H1 (cell line): ENCODE data around the gene SATB2. TPM values are rescaled to one million over a fixed set of nuclear protein-coding genes. Genes with fewer than 3 reads are reported as not detected.

Source experiments
- KDM1A ChIP-seq: fragments of 200-600, 300-600 bp; sonication (generic); IDR thresholded peaks from 2 replicates; pipeline ENCODE4 v1.7.1; 2016; ENCODE audit warnings: mild to moderate bottlenecking, low read length, borderline replicate concordance
- KDM5A ChIP-seq: fragments of 200-600 bp; IDR thresholded peaks from 2 replicates; pipeline ENCODE4 v1.7.1; 2012; ENCODE audit warnings: mild to moderate bottlenecking, low read length, inconsistent platforms, mixed read lengths
- POLR2AphosphoS5 ChIP-seq: IDR thresholded peaks from 2 replicates; pipeline ENCODE4 v1.6.1; 2011; ENCODE audit warnings: low read depth, low read length
- polyA plus RNA-seq, 7 experiments: library from polyadenylated mRNA; depleted of rRNA in 3 of 7; stranded (reverse) in 5 of 7; unstranded in 2 of 7; fragments of >200 nt in 5 of 7; fragments of 200-250 nt in 2 of 7; gene quantifications; 1 replicate in 5 of 7; 2 replicates in 1 of 7; 4 replicates in 1 of 7; pipeline versions ENCODE4 v1.2.1 to v1.2.3, GENCODE V29; 2011 to 2013; ENCODE audit warnings: missing spikeins in 2 of 7, mixed read lengths in 2 of 7
- total RNA-seq: library from RNA; stranded (reverse); fragmentation: NEBNext Ultra II Directional; extraction: Animal tissue kit (Norgen Biotek cat#: 25700); gene quantifications from 2 replicates; pipeline ENCODE4 v1.2.1, GENCODE V29; 2021
- TF ChIP-seq, protein P1 (sequence below): fragments of 300-600 bp; sonication (generic); IDR thresholded peaks from 2 replicates; pipeline ENCODE4 v1.7.1; 2012; ENCODE audit warnings: low read length, moderate library complexity, mild to moderate bottlenecking, inconsistent platforms; ENCODE audit not compliant: insufficient replicate concordance

The SATB2 gene
- total and polyA plus RNA-seq, 2 of the 8 experiments (the other 6 are each of a cell fraction or from before 2014, with no cell fraction given), result 1.3 to 5.7 TPM

GRCh38 chr2:199455210-199455544, 2.6 kb downstream of the SATB2 start (continued):
- TF ChIP-seq, protein P1, sequence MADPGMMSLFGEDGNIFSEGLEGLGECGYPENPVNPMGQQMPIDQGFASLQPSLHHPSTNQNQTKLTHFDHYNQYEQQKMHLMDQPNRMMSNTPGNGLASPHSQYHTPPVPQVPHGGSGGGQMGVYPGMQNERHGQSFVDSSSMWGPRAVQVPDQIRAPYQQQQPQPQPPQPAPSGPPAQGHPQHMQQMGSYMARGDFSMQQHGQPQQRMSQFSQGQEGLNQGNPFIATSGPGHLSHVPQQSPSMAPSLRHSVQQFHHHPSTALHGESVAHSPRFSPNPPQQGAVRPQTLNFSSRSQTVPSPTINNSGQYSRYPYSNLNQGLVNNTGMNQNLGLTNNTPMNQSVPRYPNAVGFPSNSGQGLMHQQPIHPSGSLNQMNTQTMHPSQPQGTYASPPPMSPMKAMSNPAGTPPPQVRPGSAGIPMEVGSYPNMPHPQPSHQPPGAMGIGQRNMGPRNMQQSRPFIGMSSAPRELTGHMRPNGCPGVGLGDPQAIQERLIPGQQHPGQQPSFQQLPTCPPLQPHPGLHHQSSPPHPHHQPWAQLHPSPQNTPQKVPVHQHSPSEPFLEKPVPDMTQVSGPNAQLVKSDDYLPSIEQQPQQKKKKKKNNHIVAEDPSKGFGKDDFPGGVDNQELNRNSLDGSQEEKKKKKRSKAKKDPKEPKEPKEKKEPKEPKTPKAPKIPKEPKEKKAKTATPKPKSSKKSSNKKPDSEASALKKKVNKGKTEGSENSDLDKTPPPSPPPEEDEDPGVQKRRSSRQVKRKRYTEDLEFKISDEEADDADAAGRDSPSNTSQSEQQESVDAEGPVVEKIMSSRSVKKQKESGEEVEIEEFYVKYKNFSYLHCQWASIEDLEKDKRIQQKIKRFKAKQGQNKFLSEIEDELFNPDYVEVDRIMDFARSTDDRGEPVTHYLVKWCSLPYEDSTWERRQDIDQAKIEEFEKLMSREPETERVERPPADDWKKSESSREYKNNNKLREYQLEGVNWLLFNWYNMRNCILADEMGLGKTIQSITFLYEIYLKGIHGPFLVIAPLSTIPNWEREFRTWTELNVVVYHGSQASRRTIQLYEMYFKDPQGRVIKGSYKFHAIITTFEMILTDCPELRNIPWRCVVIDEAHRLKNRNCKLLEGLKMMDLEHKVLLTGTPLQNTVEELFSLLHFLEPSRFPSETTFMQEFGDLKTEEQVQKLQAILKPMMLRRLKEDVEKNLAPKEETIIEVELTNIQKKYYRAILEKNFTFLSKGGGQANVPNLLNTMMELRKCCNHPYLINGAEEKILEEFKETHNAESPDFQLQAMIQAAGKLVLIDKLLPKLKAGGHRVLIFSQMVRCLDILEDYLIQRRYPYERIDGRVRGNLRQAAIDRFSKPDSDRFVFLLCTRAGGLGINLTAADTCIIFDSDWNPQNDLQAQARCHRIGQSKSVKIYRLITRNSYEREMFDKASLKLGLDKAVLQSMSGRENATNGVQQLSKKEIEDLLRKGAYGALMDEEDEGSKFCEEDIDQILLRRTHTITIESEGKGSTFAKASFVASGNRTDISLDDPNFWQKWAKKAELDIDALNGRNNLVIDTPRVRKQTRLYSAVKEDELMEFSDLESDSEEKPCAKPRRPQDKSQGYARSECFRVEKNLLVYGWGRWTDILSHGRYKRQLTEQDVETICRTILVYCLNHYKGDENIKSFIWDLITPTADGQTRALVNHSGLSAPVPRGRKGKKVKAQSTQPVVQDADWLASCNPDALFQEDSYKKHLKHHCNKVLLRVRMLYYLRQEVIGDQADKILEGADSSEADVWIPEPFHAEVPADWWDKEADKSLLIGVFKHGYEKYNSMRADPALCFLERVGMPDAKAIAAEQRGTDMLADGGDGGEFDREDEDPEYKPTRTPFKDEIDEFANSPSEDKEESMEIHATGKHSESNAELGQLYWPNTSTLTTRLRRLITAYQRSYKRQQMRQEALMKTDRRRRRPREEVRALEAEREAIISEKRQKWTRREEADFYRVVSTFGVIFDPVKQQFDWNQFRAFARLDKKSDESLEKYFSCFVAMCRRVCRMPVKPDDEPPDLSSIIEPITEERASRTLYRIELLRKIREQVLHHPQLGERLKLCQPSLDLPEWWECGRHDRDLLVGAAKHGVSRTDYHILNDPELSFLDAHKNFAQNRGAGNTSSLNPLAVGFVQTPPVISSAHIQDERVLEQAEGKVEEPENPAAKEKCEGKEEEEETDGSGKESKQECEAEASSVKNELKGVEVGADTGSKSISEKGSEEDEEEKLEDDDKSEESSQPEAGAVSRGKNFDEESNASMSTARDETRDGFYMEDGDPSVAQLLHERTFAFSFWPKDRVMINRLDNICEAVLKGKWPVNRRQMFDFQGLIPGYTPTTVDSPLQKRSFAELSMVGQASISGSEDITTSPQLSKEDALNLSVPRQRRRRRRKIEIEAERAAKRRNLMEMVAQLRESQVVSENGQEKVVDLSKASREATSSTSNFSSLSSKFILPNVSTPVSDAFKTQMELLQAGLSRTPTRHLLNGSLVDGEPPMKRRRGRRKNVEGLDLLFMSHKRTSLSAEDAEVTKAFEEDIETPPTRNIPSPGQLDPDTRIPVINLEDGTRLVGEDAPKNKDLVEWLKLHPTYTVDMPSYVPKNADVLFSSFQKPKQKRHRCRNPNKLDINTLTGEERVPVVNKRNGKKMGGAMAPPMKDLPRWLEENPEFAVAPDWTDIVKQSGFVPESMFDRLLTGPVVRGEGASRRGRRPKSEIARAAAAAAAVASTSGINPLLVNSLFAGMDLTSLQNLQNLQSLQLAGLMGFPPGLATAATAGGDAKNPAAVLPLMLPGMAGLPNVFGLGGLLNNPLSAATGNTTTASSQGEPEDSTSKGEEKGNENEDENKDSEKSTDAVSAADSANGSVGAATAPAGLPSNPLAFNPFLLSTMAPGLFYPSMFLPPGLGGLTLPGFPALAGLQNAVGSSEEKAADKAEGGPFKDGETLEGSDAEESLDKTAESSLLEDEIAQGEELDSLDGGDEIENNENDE, result no peak
- TF ChIP-seq KDM1A (no peak), KDM5A (no peak), POLR2AphosphoS5 (no peak)
